Neural progenitor cell (in vitro differentiated cells): ENCODE data around the gene TLCD5. TPM values are rescaled to one million over a fixed set of nuclear protein-coding genes. Genes with fewer than 3 reads are reported as not detected.

ENCODE experiments used
- DNase-seq: peaks from one replicate; pipeline ENCODE4 v3.0.0-alpha.2; 2016; ENCODE audit warnings: low spot score
- H2AFZ ChIP-seq: fragments of 200-600 bp; sonication (generic); replicated peaks from 2 replicates; pipeline ENCODE4 v1.6.1; 2016; ENCODE audit warnings: antibody characterized with exemption
- H3F3A ChIP-seq: fragments of 200-600 bp; sonication (generic); 2 replicates; pipeline ENCODE4 v1.6.1; 2016; ENCODE audit warnings: antibody characterized with exemption, low read depth
- H3K27ac ChIP-seq: fragments of 200-600 bp; sonication (generic); 2 replicates; pipeline ENCODE4 v1.5.1; 2016; ENCODE audit warnings: mild to moderate bottlenecking
- H3K27me3 ChIP-seq: fragments of 200-600 bp; sonication (generic); 2 replicates; pipeline ENCODE4 v1.6.1; 2016; ENCODE audit warnings: mild to moderate bottlenecking, moderate library complexity
- H3K36me3 ChIP-seq: fragments of 200-600 bp; sonication (generic); 2 replicates; pipeline ENCODE4 v1.5.1; 2016
- H3K4me1 ChIP-seq: fragments of 200-600 bp; sonication (generic); 2 replicates; pipeline ENCODE4 v1.6.1; 2016; ENCODE audit warnings: mixed run types
- H3K4me2 ChIP-seq: fragments of 200-600 bp; sonication (generic); 2 replicates; pipeline ENCODE4 v1.6.1; 2016
- H3K4me3 ChIP-seq: fragments of 200-600 bp; sonication (generic); 2 replicates; pipeline ENCODE4 v1.5.1; 2016
- H3K79me2 ChIP-seq: fragments of 200-600 bp; sonication (generic); 2 replicates; pipeline ENCODE4 v1.6.1; 2016; ENCODE audit warnings: low read depth
- H3K9ac ChIP-seq: fragments of 200-600 bp; sonication (generic); 2 replicates; pipeline ENCODE4 v1.6.1; 2016
- H3K9me3 ChIP-seq: fragments of 200-600 bp; sonication (generic); 2 replicates; pipeline ENCODE4 v1.5.1; 2016; ENCODE audit warnings: low read depth
- H4K20me1 ChIP-seq: fragments of 200-600 bp; sonication (generic); 2 replicates; pipeline ENCODE4 v1.6.1; 2016; ENCODE audit warnings: low read depth
- H3K27ac Mint-ChIP-seq: 3 replicates; pipeline ENCODE4 v1.8.0; 2021; ENCODE audit warnings: mixed read lengths
- H3K27me3 Mint-ChIP-seq: 2 replicates; pipeline ENCODE4 v1.8.0; 2022; ENCODE audit warnings: low read depth, mild to moderate bottlenecking, inconsistent platforms, moderate library complexity, mixed read lengths; ENCODE audit not compliant: insufficient read depth
- H3K36me3 Mint-ChIP-seq: 3 replicates; pipeline ENCODE4 v1.8.0; 2021; ENCODE audit warnings: mixed read lengths
- H3K4me1 Mint-ChIP-seq: 3 replicates; pipeline ENCODE4 v1.8.0; 2021; ENCODE audit warnings: mixed read lengths
- H3K4me3 Mint-ChIP-seq: 3 replicates; pipeline ENCODE4 v1.8.0; 2021; ENCODE audit warnings: mild to moderate bottlenecking, moderate library complexity, mixed read lengths
- H3K9me3 Mint-ChIP-seq: 3 replicates; pipeline ENCODE4 v1.8.0; 2020; ENCODE audit warnings: mixed read lengths
- CTCF ChIP-seq: fragments of 200-600 bp; sonication (generic); IDR thresholded peaks from 2 replicates; pipeline ENCODE4 v1.5.1; 2017; ENCODE audit warnings: antibody characterized with exemption, mild to moderate bottlenecking
- EZH2 ChIP-seq: fragments of 200-600 bp; sonication (generic); IDR thresholded peaks from 2 replicates; pipeline ENCODE4 v1.6.1; 2017; ENCODE audit warnings: antibody characterized with exemption, mild to moderate bottlenecking, moderate library complexity
- EZH2phosphoT487 ChIP-seq: fragments of 200-600 bp; sonication (generic); IDR thresholded peaks from 2 replicates; pipeline ENCODE4 v1.6.1; 2017; ENCODE audit warnings: antibody characterized with exemption
- small RNA-seq: library from RNA; depleted of rRNA; stranded (forward); fragments of <200 nt; gene quantifications from one replicate; pipeline ENCODE3, GENCODE V24; 2015
- total RNA-seq: library from RNA; depleted of rRNA; stranded (reverse); fragments of >200 nt; gene quantifications from 2 replicates; pipeline ENCODE4 v1.2.3, GENCODE V29; 2015; ENCODE audit warnings: low replicate concordance

Gene TLCD5
- total RNA-seq, 1 donor from 2014 or later = 32.2 TPM

GRCh38 chr11:120381401-120381800 lies 56.3 kb downstream of the TLCD5 start:
- H3K79me2 ChIP-seq = peaks cover 98% of the 10 kb centered on the region
- no peak for DNase-seq
- H3K4me3 ChIP-seq = no peak overlapping the region
- H3K4me1 ChIP-seq = peaks cover 18% of the 10 kb centered on the region
- H3F3A ChIP-seq = no peaks in the 10 kb centered on the region
- peaks cover 5% of the 10 kb centered on the region for H3K36me3 ChIP-seq
- H3K4me2 ChIP-seq = no peak overlapping the region
- no peak for TF ChIP-seq EZH2phosphoT487
- no peak for TF ChIP-seq EZH2
- no peak for TF ChIP-seq CTCF
- H3K4me3 Mint-ChIP-seq = no peak overlapping the region
- H3K4me1 Mint-ChIP-seq = peaks cover 18% of the 10 kb centered on the region
- no peak overlapping the region for H3K27ac ChIP-seq
- H4K20me1 ChIP-seq = no peaks in the 10 kb centered on the region
- H3K9me3 Mint-ChIP-seq = peaks cover 58% of the 10 kb centered on the region
- H3K27ac Mint-ChIP-seq = no peak overlapping the region
- H3K27me3 Mint-ChIP-seq = no peaks in the 10 kb centered on the region
- no peak overlapping the region for H2AFZ ChIP-seq
- peaks cover 27% of the 10 kb centered on the region for H3K36me3 Mint-ChIP-seq
- no peaks in the 10 kb centered on the region for H3K27me3 ChIP-seq
- peaks cover 6% of the 10 kb centered on the region for H3K9me3 ChIP-seq
- no peak overlapping the region for H3K9ac ChIP-seq

Small RNAs within 50 kb of the gene (small RNA-seq; reads per million reads assigned to genes)
- gene RF00100 = 1,612 reads per million, percentile 99 among the genes with 10 or more reads in this experiment

Other genes with a start within 250 kb of the TLCD5 start
- gene TRIM29, start 187.2 kb upstream of the TLCD5 start, total RNA-seq = 0.11 TPM in 1 of 2 replicates, not detected in the other
- 0.46 and 0.47 TPM in 2 replicates for gene OAF, start 114.3 kb upstream of the TLCD5 start, total RNA-seq
- gene POU2F3, start 85.2 kb upstream of the TLCD5 start, total RNA-seq = 1.4 TPM in 1 of 2 replicates, not detected in the other
- gene ARHGEF12, start 11.1 kb downstream of the TLCD5 start, total RNA-seq = 24.9 and 31.3 TPM in 2 replicates
- gene GRIK4, start 186.4 kb downstream of the TLCD5 start, total RNA-seq = 0.36 and 0.68 TPM in 2 replicates